ENCODE data around the gene UQCRH. TPM values are rescaled to one million over a fixed set of nuclear protein-coding genes. Genes with fewer than 3 reads are reported as not detected.

UQCRH gene
- 191 and 376 TPM in 2 replicates for total RNA-seq

GRCh38 chr1:46303038-46303871, at the start of gene UQCRH, which contains the start of gene LRRC41:
UQCRH (plus strand) TSS chr1:46303698; CDS start chr1:46303767, 69 bp downstream.
LRRC41 (minus strand) TSS chr1:46303616; CDS start chr1:46303322, 294 bp downstream.
- DNase-seq (ENCODE audit: low read depth, low spot score), result peak; percentile 93

GRCh38 chr1:46254668-46255067, 48.8 kb upstream of the UQCRH start:
- no peak for DNase-seq (ENCODE audit: low read depth, low spot score)

- no peak for DNase-seq (ENCODE audit: low read depth, low spot score)
Measured at GRCh38 chr1:46256523-46256922, 47.0 kb upstream of the UQCRH start.

GRCh38 chr1:46262508-46262907, 41.0 kb upstream of the UQCRH start:
- DNase-seq (ENCODE audit: low read depth, low spot score), result no peak

- no peak for DNase-seq (ENCODE audit: low read depth, low spot score)
Measured at GRCh38 chr1:46263146-46263545, 40.4 kb upstream of the UQCRH start.

- DNase-seq (ENCODE audit: low read depth, low spot score), result no peak
Measured at GRCh38 chr1:46268578-46268977, 34.9 kb upstream of the UQCRH start.

GRCh38 chr1:46274225-46275029, 29.1 kb upstream of the UQCRH start:
- no peak for DNase-seq (ENCODE audit: low read depth, low spot score)

- no peak for DNase-seq (ENCODE audit: low read depth, low spot score)
Measured at GRCh38 chr1:46275030-46275337, 28.5 kb upstream of the UQCRH start.

- DNase-seq (ENCODE audit: low read depth, low spot score), result no peak
Measured at GRCh38 chr1:46277658-46278373, 25.7 kb upstream of the UQCRH start.

- no peak for DNase-seq (ENCODE audit: low read depth, low spot score)
Measured at GRCh38 chr1:46278807-46279206, 24.7 kb upstream of the UQCRH start.

- DNase-seq (ENCODE audit: low read depth, low spot score), result no peak
Measured at GRCh38 chr1:46280092-46280491, 23.4 kb upstream of the UQCRH start.

- DNase-seq (ENCODE audit: low read depth, low spot score), result no peak
Measured at GRCh38 chr1:46281021-46281420, 22.5 kb upstream of the UQCRH start.

GRCh38 chr1:46284058-46284457, 19.4 kb upstream of the UQCRH start:
- no peak for DNase-seq (ENCODE audit: low read depth, low spot score)

- no peak for DNase-seq (ENCODE audit: low read depth, low spot score)
Measured at GRCh38 chr1:46284597-46285564, 18.6 kb upstream of the UQCRH start.

- DNase-seq (ENCODE audit: low read depth, low spot score), result no peak
Measured at GRCh38 chr1:46285730-46286477, 17.6 kb upstream of the UQCRH start.

GRCh38 chr1:46288485-46289133, 14.9 kb upstream of the UQCRH start:
- DNase-seq (ENCODE audit: low read depth, low spot score), result no peak

GRCh38 chr1:46289134-46289494, 14.4 kb upstream of the UQCRH start:
- no peak for DNase-seq (ENCODE audit: low read depth, low spot score)

GRCh38 chr1:46289976-46290375, 13.5 kb upstream of the UQCRH start:
- no peak for DNase-seq (ENCODE audit: low read depth, low spot score)

- no peak for DNase-seq (ENCODE audit: low read depth, low spot score)
Measured at GRCh38 chr1:46295306-46295705, 8.2 kb upstream of the UQCRH start.

GRCh38 chr1:46298387-46298786, 5.1 kb upstream of the UQCRH start:
- no peak for DNase-seq (ENCODE audit: low read depth, low spot score)
